H1 (cell line): ENCODE results near the gene PET117. TPM values are rescaled to one million over a fixed set of nuclear protein-coding genes. Genes with fewer than 3 reads are reported as not detected.

Experiments
- ASH2L ChIP-seq: fragments of 200-600, 300-600 bp; sonication (generic); IDR thresholded peaks from one replicate; pipeline ENCODE4 v1.7.1; 2017; ENCODE audit warnings: low read length
- CBX5 ChIP-seq: fragments of 300-800, 300-1000 bp; sonication (generic); IDR thresholded peaks from 2 replicates; pipeline ENCODE4 v1.7.1; 2016; ENCODE audit warnings: antibody characterized with exemption, low read length, low read depth
- CHD1 ChIP-seq: IDR thresholded peaks from 2 replicates; pipeline ENCODE4 v1.6.1; 2012; ENCODE audit warnings: low read depth, low read length, improper control_type of control experiment
- CREB1 ChIP-seq: IDR thresholded peaks from 2 replicates; pipeline ENCODE4 v1.6.1; 2012; ENCODE audit warnings: inconsistent platforms
- E2F6 ChIP-seq: IDR thresholded peaks from 2 replicates; pipeline ENCODE4 v1.6.1; 2012; ENCODE audit warnings: inconsistent platforms
- RAD21 ChIP-seq, 2 experiments: IDR thresholded peaks in 1 of 2; conservative IDR thresholded peaks in 1 of 2; 2 replicates each; pipeline ENCODE4 v1.6.1; 2011; ENCODE audit warnings: low read depth in 2 of 2, low read length in 2 of 2, improper control_type of control experiment in 1 of 2, inconsistent platforms in 1 of 2, mild to moderate bottlenecking in 1 of 2, moderate library complexity in 1 of 2
- RNF2 ChIP-seq: fragments of 200-900, 300-1000 bp; sonication (generic); IDR thresholded peaks from 2 replicates; pipeline ENCODE4 v1.7.1; 2016; ENCODE audit warnings: borderline replicate concordance, low read depth, mild to moderate bottlenecking, antibody characterized with exemption, low read length; ENCODE audit not compliant: poor library complexity, severe bottlenecking; ENCODE audit errors: missing control alignments
- SP1 ChIP-seq: IDR thresholded peaks from 2 replicates; pipeline ENCODE4 v1.6.1; 2011; ENCODE audit warnings: low read depth, low read length
- TAF1 ChIP-seq: IDR thresholded peaks from 2 replicates; pipeline ENCODE4 v1.6.1; 2011; ENCODE audit warnings: mild to moderate bottlenecking, low read depth, low read length
- ZNF274 ChIP-seq: IDR thresholded peaks from 2 replicates; pipeline ENCODE4 v1.7.0; 2012; ENCODE audit warnings: low read length, borderline replicate concordance; ENCODE audit errors: extremely low read depth
- polyA plus RNA-seq, 7 experiments: library from polyadenylated mRNA; depleted of rRNA in 3 of 7; stranded (reverse) in 5 of 7; unstranded in 2 of 7; fragments of >200 nt in 5 of 7; fragments of 200-250 nt in 2 of 7; gene quantifications; 1 replicate in 5 of 7; 2 replicates in 1 of 7; 4 replicates in 1 of 7; pipeline versions ENCODE4 v1.2.1 to v1.2.3, GENCODE V29; 2011 to 2013; ENCODE audit warnings: missing spikeins in 2 of 7, mixed read lengths in 2 of 7
- total RNA-seq: library from RNA; stranded (reverse); fragmentation: NEBNext Ultra II Directional; extraction: Animal tissue kit (Norgen Biotek cat#: 25700); gene quantifications from 2 replicates; pipeline ENCODE4 v1.2.1, GENCODE V29; 2021

Gene PET117
- total and polyA plus RNA-seq, 2 of the 8 experiments (the other 6 are each of a cell fraction or from before 2014, with no cell fraction given) = 9.1 to 23.8 TPM

GRCh38 chr20:18137412-18138265, at the start of gene PET117, which contains the start of gene KAT14 (continued):
- TF ChIP-seq TAF1 = peak; percentile 92
- no peak for TF ChIP-seq SP1
- no peak for TF ChIP-seq CHD1
- peak; percentile 88 for TF ChIP-seq CREB1
- no peak for TF ChIP-seq CBX5
- TF ChIP-seq ASH2L = peak; percentile 99
- no peak for TF ChIP-seq ZNF274
- TF ChIP-seq RAD21 (IDR thresholded peaks at IDR 0.05 in 1 of 2, conservative IDR thresholded peaks at IDR 0.05 in 1 of 2; ENCODE audit: low read depth in 2 of 2, low read length in 2 of 2) = no peak; a peak in 2 of 4 replicates
- peak; percentile 70 for TF ChIP-seq E2F6
- TF ChIP-seq RNF2 = no peak
